GM18498 (cell line): ENCODE data around the gene USO1.

Experiments used
- ATAC-seq: cut with Tn5 transposase; IDR thresholded peaks from one replicate; pipeline ENCODE4 v1.9.1; 2021; ENCODE audit warnings: mild to moderate bottlenecking, moderate library complexity; ENCODE audit not compliant: unreplicated experiment

The USO1 gene

DNA sequence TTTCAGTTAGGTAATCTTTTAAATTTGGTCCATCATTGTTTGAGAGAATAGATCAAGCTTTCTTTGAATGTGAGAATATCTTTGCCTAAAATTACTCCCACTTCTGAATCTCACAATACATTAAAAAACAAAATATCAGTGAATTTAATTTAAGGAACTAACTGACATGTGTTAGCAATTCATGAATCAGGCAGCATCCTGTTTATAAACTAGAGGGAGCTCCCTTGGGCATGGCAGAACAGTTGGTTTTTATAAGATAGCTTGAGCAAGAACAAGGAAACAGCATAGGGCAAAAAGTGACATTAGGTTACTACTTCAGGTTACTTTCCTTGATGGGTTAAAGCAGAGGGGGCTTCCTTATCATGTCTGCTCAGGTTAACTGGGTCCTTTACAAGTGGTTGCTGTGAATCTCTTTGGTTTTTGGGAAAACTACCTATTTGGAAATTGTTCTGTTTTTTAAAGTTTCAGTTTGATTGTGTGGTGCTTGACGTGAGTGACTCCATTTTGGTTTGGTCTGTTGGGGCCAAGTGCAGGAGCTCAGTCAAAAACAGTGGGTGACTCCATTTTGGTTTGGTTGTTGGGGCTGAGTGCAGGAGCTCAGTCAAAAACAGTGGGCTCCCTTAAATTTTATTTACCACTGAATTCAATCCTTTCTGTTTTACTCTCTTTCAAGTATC is 109.9 kb downstream of the USO1 start:
- no peak for ATAC-seq

DNA sequence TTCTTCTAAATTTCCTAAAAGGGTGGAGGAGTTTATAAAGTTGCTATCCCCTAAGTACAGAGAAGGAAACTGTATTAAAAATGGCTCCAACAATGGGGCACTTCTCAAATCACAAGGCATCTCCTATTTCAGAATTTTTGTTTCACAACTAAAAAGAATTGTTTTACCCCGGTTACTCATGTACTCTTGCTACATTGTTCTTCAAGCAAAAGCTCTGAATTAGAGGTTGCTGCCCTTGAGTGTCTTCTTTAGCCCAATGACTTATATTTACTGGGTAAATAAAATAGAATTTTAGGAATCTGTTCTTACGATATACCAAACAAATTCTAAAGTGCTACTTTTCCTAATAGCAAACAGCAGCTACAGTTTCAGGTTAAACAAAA is 110.4 kb downstream of the USO1 start:
- ATAC-seq, result no peak

DNA sequence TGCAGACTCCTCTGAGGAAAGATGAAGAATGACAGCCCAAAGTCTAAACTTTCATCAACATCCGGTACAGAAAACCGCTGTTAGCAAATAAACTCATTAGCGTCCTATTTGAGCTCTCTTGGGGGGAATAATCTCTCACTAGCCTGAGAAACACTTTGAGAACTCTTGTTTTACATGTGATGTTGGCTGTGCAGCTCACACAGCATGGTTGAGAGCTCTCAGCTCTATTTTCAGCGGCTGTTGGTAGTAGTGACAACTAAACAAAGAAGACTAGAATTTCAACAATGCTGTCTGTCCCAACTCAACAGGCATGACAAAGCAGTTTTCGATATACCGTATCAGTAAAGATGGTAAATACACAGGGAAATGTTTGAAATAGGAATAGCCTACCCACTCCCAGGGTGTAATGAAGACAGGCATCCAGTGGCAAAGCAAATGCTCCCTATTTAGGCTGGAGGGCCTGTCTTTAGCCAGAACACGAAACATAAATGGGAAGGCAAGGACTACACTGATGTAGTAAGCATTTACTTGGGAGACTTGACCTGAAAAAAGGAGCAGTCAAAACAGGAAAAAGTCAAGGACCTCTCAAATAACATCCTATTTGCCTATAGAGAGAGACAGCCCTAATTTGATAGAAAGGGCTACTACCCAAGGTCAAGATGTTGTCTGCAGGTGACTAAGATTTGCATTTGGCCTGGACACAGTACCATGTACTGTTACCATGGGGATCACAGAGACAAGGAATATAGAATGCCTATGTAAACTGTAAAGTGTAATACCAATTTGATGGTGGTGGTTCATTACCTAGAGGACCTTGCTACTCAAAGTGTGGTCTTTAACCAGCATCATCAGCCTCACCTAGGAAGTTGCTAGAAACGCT is 117.5 kb downstream of the USO1 start:
- ATAC-seq, result no peak

DNA sequence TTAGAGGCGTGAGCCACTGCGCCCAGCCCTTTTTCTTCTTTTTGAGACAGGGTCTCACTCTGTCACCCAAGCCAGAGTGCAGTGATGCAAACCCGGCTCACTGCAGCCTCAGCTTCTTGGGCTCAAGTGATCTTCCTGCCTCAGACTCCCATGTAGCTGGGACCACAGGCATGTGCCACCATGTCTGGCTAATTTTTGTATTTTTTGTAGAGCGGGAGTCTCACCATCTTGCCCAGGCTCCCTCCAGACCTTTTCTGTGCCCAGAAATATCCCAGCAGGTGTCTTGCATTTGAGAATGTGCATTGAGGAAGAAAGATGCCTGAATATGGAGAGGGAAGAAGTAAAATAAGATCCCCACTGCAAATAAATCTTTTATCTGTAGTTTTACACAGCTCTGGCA is 119.2 kb downstream of the USO1 start:
- no peak for ATAC-seq

DNA sequence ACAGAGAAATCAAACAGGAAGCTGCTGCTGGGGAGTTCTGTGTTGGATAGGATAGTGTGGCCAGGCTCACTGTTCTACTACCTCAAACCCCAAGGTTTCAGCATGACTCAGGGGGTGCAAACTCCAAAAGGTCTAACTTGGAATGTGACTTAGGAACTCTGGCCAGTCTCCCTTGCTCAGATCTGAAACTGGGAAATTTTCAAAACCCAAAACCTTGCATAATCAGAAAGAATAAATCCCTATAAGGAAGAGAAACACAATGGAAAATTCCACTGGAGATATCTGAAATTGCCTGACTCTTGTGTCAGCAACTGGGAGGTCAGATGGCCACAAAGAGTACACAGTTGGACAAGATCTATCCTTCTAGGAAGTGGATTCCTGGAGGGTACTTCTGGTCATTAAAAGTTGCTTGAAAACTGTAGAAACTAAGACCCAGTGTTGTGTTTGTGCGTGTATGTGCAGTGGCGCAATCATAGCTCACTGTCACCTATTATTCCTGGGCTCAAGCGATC is 119.8 kb downstream of the USO1 start:
- ATAC-seq, result no peak

DNA sequence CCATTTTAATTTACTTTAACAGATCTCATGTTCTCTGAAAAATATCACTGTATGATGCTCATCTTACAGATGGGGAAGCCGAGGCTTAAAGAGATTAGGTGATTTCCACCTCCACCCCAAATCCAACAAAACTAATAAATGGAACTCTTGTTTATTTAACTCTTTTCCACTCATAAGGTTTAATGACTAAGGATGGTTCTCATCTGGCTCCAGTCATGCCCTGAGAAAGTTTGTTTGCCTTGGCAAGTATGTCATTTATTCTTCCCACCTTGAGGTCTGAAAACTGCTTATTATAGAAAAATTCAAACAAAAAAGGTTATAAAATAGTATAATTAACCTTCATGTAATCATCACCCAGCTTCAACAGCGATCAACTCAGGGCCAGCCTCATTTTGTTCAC is 121.6 kb downstream of the USO1 start:
- no peak for ATAC-seq

DNA sequence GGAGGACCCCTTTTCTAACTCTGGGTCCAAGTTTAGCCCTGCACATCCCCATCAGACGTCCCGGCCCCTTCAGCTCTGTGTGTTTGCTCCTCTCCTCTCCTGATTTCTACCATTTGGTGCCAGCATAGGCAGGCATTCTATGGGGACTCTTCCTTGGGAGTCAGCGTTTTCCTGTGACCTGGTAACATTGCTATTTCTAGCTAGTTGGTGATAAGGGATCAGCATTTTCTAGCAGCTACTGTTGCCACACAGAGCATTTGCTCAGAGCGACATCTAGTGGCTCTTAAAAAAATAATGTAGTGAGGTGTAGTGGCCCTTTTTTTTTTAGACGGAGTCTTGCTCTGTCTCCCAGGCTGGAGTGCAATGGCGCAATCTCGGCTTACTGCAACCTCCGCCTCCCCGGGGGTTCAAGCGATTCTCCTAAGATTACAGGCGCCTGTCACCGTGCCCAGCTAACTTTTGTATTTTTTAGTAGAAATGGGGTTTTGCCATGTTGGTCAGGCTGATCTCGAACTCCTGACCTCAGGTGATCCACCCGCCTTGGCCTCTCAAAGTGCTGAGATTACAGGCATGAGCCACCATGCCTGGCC is 123.9 kb downstream of the USO1 start:
- ATAC-seq, result peak; percentile 76

DNA sequence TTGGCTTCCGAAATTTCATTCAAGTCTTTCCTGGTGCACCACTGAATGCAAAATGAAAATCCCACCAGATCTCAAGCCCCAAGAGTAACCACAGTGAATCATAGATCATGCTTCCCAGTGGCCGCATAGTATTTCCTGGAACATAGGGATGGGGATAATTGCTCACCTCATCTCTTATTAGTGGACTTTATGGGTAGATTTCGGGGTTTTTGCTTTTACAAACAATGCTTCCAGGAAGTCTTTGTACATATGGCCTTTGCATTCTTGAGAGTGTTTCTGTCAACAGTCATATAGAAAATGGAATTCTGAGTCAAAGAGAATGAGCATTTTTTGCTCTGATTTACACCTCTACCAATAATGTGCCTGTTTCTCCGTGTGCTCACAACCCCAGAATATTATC is 124.5 kb downstream of the USO1 start:
- ATAC-seq, result no peak

DNA sequence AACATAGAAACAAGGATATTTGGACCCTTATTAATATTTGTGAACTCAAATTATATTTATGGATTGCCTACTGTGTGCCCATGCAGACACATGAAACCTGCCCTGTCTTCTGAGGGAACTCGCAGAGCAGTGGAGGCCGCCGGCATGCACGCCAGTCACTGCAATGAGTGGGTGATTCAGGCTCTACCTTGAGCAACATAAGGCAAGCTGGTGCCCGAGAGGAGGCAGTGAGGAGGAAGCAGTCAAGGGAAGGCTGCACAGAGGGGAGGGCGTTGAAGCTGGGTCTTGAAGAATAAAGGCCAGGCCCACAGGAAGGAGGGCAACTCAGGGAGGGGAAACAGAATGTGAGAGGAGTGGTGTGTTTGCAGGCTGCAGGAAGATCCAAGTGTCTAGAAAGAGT is 125.1 kb downstream of the USO1 start:
- no peak for ATAC-seq

DNA sequence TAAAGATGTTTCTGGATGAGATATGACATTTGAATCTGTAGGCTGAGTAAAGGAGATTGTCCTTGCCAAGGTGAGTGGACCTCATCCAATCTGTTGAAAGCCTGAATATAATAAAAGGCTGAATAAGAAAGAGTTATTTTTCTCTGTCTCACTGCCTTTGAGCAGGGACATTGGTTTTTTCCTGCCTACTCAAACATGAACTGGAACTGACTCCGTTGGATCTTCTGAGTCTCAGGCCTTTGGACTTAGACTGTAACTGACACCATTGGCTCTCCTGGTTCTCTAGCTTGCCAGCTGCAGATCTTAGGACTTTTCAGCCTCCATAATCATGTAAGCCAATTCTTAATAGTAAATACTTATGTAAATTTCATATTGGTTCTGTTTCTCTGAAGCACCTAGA is 134.3 kb downstream of the USO1 start:
- ATAC-seq, result no peak

DNA sequence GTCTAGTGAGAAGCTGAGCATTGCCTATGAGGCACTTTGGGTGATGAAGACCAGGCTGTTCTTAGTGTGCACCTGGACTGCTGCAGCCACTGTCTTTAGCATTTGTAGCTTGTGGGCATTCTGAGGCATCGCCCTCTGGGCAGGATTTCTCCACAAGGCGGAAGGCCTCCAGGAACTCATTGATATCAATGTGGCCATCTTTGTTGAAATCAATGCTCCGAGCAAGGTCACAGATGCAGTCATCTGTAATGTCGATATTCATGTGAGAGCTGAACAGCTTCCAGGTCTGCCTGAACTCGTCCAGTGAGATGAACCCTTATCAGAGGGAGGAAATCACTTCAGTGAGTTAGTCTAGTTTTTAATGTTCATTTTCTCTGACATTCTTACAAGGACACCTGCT is 136.2 kb downstream of the USO1 start:
- no peak for ATAC-seq
